ENCODE data around the gene RAP1B.

RAP1B gene

GRCh38 chr12:68617160-68617926 lies 6.6 kb downstream of the RAP1B start:
- peak; percentile 58 for ATAC-seq
- TF ChIP-seq OSR1 (CRISPR knock-in tag; IDR thresholded peaks at IDR 0.05) (no peak), CSDC2 (CRISPR knock-in tag; IDR thresholded peaks at IDR 0.05) (no peak), ARNTL (CRISPR knock-in tag; IDR thresholded peaks at IDR 0.05; ENCODE audit: borderline replicate concordance, low read depth) (no peak), TCF4 (CRISPR knock-in tag; IDR thresholded peaks at IDR 0.05; ENCODE audit: borderline replicate concordance) (no peak), ZFP30 (CRISPR knock-in tag; IDR thresholded peaks at IDR 0.05) (no peak), GLIS3 (CRISPR knock-in tag; IDR thresholded peaks at IDR 0.05) (no peak), ESRRG (CRISPR knock-in tag; IDR thresholded peaks at IDR 0.05) (no peak), ZC3H10 (CRISPR knock-in tag; IDR thresholded peaks at IDR 0.05) (no peak), PATZ1 (CRISPR knock-in tag; IDR thresholded peaks at IDR 0.05; ENCODE audit: borderline replicate concordance) (no peak), ZNF565 (CRISPR knock-in tag; conservative IDR thresholded peaks at IDR 0.05; ENCODE audit: low read depth) (no peak), ZFP3 (CRISPR knock-in tag; IDR thresholded peaks at IDR 0.05) (no peak), SNAI2 (CRISPR knock-in tag; IDR thresholded peaks at IDR 0.05) (no peak)
- TF ChIP-seq, protein P1, sequence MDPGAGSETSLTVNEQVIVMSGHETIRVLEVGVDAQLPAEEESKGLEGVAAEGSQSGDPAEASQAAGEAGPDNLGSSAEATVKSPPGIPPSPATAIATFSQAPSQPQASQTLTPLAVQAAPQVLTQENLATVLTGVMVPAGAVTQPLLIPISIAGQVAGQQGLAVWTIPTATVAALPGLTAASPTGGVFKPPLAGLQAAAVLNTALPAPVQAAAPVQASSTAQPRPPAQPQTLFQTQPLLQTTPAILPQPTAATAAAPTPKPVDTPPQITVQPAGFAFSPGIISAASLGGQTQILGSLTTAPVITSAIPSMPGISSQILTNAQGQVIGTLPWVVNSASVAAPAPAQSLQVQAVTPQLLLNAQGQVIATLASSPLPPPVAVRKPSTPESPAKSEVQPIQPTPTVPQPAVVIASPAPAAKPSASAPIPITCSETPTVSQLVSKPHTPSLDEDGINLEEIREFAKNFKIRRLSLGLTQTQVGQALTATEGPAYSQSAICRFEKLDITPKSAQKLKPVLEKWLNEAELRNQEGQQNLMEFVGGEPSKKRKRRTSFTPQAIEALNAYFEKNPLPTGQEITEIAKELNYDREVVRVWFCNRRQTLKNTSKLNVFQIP (CRISPR knock-in tag; IDR thresholded peaks at IDR 0.05; ENCODE audit: borderline replicate concordance, low read depth): no peak

DNA sequence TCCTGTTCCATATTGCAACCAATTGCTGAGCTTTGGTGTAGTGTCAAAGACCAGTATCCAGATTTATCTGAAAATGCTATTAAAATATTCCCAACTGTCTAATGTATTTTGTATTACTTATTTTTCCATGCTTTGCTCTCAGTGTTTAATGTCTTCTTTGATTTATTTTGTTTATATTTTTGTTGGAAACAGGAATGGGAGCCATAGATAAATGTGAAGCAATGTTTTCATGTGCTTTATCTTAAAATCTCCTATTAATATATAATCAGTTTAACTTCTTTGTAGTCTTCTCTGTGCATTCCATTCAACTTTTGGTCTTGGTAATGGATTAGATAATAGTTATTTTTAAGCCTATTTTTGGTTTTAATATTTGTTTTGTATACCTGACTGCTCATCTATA lies 8.8 kb downstream of the RAP1B start:
- ATAC-seq: no peak
- no peak for TF ChIP-seq BACH2 (CRISPR knock-in tag; IDR thresholded peaks at IDR 0.05; ENCODE audit: borderline replicate concordance)
- TF ChIP-seq ZC3H10 (CRISPR knock-in tag; IDR thresholded peaks at IDR 0.05): no peak
- TF ChIP-seq ZFP3 (CRISPR knock-in tag; IDR thresholded peaks at IDR 0.05): no peak
- TF ChIP-seq GLIS3 (CRISPR knock-in tag; IDR thresholded peaks at IDR 0.05): no peak
- TF ChIP-seq, protein P2, sequence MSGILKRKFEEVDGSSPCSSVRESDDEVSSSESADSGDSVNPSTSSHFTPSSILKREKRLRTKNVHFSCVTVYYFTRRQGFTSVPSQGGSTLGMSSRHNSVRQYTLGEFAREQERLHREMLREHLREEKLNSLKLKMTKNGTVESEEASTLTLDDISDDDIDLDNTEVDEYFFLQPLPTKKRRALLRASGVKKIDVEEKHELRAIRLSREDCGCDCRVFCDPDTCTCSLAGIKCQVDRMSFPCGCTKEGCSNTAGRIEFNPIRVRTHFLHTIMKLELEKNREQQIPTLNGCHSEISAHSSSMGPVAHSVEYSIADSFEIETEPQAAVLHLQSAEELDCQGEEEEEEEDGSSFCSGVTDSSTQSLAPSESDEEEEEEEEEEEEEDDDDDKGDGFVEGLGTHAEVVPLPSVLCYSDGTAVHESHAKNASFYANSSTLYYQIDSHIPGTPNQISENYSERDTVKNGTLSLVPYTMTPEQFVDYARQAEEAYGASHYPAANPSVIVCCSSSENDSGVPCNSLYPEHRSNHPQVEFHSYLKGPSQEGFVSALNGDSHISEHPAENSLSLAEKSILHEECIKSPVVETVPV (CRISPR knock-in tag; IDR thresholded peaks at IDR 0.05): no peak
- TF ChIP-seq ISL1 (CRISPR knock-in tag; IDR thresholded peaks at IDR 0.05): peak; percentile 66
- TF ChIP-seq PATZ1 (CRISPR knock-in tag; IDR thresholded peaks at IDR 0.05; ENCODE audit: borderline replicate concordance): no peak

DNA sequence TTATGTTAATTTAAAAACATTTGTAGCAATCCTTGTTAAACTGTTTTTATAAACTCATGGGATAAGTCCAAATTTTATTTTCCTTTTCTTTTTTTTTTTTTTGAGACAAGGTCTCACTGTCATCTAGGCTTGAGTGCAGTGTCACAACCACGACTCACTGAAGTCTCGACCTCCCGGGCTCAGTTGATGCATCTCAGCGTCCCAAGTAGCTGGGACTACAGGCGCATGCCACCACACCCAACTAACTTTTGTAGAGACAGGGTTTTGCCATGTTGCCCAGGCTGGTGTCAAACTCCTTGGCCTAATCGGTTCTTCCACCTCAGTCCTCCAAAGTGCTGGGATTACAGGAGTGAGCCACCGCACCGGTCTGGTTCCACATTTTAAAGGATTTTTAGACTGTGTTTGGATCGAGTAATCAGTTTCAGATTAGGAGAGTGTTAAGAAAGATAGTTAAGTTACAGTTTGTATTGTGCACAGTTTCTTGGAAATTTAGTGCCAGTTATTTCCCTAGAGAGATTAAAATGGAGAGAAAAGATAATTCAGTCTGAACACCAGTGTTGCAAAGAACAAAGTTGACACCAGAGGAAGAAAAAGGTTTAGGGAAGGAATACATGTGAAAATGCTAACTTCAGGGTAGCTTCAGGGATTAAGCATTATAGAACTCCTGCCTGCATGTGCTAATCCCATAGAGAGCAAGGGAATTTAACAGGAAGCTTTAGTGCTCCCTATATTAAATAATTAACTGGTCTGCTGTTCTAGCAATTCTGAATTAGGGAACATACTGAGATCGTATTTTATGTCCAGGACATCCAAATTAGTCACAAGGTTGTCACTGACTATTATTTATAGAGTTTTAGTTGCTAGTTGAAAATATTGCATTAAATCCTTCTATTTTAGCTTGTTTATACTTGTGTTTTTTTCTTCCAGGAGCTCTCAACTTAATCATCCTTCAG lies 10.1 kb downstream of the RAP1B start:
- no peak for TF ChIP-seq TCF4 (CRISPR knock-in tag; IDR thresholded peaks at IDR 0.05; ENCODE audit: borderline replicate concordance)
- no peak for ATAC-seq

- TF ChIP-seq OSR1 (CRISPR knock-in tag; IDR thresholded peaks at IDR 0.05) (no peak), RARB (CRISPR knock-in tag; IDR thresholded peaks at IDR 0.05) (no peak), ZNF8 (CRISPR knock-in tag; IDR thresholded peaks at IDR 0.05) (no peak)
- TF ChIP-seq, protein P3, sequence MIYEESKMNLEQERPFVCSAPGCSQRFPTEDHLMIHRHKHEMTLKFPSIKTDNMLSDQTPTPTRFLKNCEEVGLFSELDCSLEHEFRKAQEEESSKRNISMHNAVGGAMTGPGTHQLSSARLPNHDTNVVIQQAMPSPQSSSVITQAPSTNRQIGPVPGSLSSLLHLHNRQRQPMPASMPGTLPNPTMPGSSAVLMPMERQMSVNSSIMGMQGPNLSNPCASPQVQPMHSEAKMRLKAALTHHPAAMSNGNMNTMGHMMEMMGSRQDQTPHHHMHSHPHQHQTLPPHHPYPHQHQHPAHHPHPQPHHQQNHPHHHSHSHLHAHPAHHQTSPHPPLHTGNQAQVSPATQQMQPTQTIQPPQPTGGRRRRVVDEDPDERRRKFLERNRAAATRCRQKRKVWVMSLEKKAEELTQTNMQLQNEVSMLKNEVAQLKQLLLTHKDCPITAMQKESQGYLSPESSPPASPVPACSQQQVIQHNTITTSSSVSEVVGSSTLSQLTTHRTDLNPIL (CRISPR knock-in tag; IDR thresholded peaks at IDR 0.05; ENCODE audit: low read depth): no peak
- ATAC-seq: no peak
Observed at GRCh38 chr12:68621472-68622081, 10.9 kb downstream of the RAP1B start.

Data from SK-N-SH treated with all-trans-retinoic acid at 6 μM for 48 hours (cell line).